IPS-18a (cell line): Measurements from ENCODE around the gene MCTP2.
A peak's percentile ranks its signal among the peaks of the same experiment; 100 is the strongest.

Experiments
- H3K27ac ChIP-seq: one replicate; pipeline ENCODE4 v1.5.1; 2013; ENCODE audit warnings: low read length
- H3K27me3 ChIP-seq: one replicate; pipeline ENCODE4 v1.6.1; 2013; ENCODE audit warnings: mild to moderate bottlenecking, low read length; ENCODE audit not compliant: control insufficient read depth, insufficient read depth
- H3K36me3 ChIP-seq: one replicate; pipeline ENCODE4 v1.6.1; 2013; ENCODE audit warnings: low read depth, low read length; ENCODE audit not compliant: control insufficient read depth
- H3K4me1 ChIP-seq: one replicate; pipeline ENCODE4 v1.6.1; 2013; ENCODE audit warnings: low read depth, low read length; ENCODE audit not compliant: control insufficient read depth
- H3K4me3 ChIP-seq: one replicate; pipeline ENCODE4 v1.5.1; 2013; ENCODE audit warnings: low read length
- H3K9ac ChIP-seq: one replicate; pipeline ENCODE4 v1.6.1; 2013; ENCODE audit warnings: mild to moderate bottlenecking, low read length, moderate library complexity
- H3K9me3 ChIP-seq: one replicate; pipeline ENCODE4 v1.6.1; 2013; ENCODE audit warnings: low read depth, low read length; ENCODE audit not compliant: control insufficient read depth

MCTP2 gene

GRCh38 chr15:94230883-94231722, at the start of gene MCTP2:
TSS of gene MCTP2 (plus strand) at chr15:94231561. CDS start at chr15:94298266, 66,705 bp downstream.
- peak within 1 kb of the TSS; percentile 19 for H3K9ac ChIP-seq
- no peak within 1 kb of the TSS for H3K27ac ChIP-seq
- no peaks in the 10 kb centered on the region for H3K36me3 ChIP-seq
- peaks cover 12% of the 10 kb centered on the region for H3K4me1 ChIP-seq
- H3K9me3 ChIP-seq: no peaks in the 10 kb centered on the region
- peak within 1 kb of the TSS; percentile 73 for H3K4me3 ChIP-seq
- H3K27me3 ChIP-seq: peaks cover 45% of the 10 kb centered on the region

DNA sequence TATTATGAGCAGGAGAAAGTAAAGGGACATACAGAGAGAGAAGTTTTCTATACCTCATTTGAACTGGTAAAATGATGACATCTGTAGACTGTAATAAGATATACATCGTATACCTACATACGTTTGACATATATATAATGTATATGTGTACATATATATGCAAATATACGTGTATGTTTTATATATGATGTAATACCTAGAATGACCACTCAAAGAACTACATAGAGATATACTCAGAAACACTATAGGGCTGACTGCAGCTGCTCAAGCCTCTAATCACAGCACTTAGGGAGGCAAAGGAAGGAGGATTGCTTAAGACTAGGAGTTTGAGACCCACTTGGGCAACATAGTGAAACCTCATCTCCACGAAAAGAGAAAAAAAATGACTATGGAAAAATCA, 48.5 kb upstream of the MCTP2 start:
- Histone ChIP-seq H3K36me3 (no peaks in the 10 kb centered on the region), H3K27me3 (no peaks in the 10 kb centered on the region), H3K4me1 (no peaks in the 10 kb centered on the region), H3K9ac (no peak overlapping the region), H3K27ac (no peak overlapping the region), H3K4me3 (no peak overlapping the region), H3K9me3 (no peaks in the 10 kb centered on the region)

GRCh38 chr15:94185547-94186236, 45.7 kb upstream of the MCTP2 start:
- Histone ChIP-seq H3K27ac (no peak overlapping the region), H3K4me3 (no peak overlapping the region), H3K4me1 (no peaks in the 10 kb centered on the region), H3K36me3 (no peaks in the 10 kb centered on the region), H3K9ac (no peak overlapping the region), H3K27me3 (no peaks in the 10 kb centered on the region), H3K9me3 (no peaks in the 10 kb centered on the region)

GRCh38 chr15:94186770-94187331, 44.5 kb upstream of the MCTP2 start:
- Histone ChIP-seq H3K4me1 (no peaks in the 10 kb centered on the region), H3K27ac (no peak overlapping the region)

DNA sequence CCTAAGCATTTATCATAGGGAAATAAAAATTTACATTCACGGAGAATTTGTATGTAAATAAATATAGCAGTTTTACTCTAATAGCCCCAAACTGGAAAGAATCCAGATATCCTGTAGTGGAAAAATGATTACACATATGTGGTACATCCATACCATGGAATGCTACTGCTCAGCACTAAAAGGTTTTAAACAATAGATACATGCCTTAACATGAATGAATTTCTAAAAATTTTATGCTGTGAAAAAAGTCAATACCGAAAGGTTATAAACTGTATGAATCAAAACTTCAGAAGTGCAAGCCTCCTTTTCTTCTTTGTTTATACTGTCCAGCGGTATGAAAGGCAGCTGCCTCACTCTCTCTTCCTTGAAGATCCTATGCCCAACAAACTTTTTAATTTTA, 37.5 kb upstream of the MCTP2 start:
- no peak overlapping the region for H3K27ac ChIP-seq
- no peaks in the 10 kb centered on the region for H3K9me3 ChIP-seq
- no peaks in the 10 kb centered on the region for H3K36me3 ChIP-seq
- H3K4me1 ChIP-seq: no peaks in the 10 kb centered on the region
- H3K9ac ChIP-seq: no peak overlapping the region
- no peak overlapping the region for H3K4me3 ChIP-seq
- no peaks in the 10 kb centered on the region for H3K27me3 ChIP-seq

More at GRCh38 chr15:94186770-94187331, 44.5 kb upstream of the MCTP2 start:
- H3K9me3 ChIP-seq: no peaks in the 10 kb centered on the region
- no peak overlapping the region for H3K9ac ChIP-seq
- H3K4me3 ChIP-seq: no peak overlapping the region
- no peaks in the 10 kb centered on the region for H3K27me3 ChIP-seq
- H3K36me3 ChIP-seq: no peaks in the 10 kb centered on the region

DNA sequence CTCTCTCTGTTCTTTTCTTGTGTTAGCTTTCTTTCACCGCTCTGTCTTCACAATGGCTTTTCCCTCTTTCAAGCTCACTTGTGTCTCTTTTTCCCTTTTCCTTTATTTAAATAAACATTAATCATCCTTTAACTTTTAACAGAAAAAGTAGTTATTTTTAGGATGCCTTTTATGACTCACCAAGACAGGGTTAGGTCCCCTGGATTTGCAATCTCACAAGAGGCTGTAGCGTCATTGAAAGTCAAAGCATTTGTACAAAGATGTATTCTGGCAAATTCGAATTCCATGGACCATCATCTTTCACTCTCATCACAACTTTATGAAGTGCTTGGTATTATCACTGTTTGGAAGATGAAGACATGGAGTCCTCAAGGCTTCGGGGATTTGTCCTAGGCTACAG, 34.8 kb upstream of the MCTP2 start:
- Histone ChIP-seq H3K9ac (no peak overlapping the region), H3K9me3 (no peaks in the 10 kb centered on the region), H3K36me3 (no peaks in the 10 kb centered on the region), H3K4me1 (no peaks in the 10 kb centered on the region), H3K4me3 (no peak overlapping the region), H3K27me3 (no peaks in the 10 kb centered on the region), H3K27ac (no peak overlapping the region)

DNA sequence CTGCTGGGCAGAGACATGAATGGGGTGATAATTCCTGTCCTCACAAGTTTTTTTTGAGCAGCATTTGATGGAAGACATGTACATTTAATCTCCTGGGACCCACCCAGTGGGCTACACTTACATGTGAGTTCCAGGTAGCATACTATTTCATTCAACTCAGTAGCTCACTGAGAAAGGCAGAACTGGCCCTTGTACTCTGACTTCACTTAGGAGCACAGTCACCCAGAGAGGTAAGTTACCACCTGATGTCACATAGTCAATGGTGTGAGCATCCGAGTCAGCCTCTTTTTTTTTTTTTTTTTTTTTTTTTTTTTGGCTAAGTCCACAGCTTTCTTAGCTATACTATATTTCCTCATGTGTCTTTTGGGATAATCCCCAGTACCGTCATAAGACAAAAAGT, 32.7 kb upstream of the MCTP2 start:
- H3K9me3 ChIP-seq: no peaks in the 10 kb centered on the region
- H3K4me1 ChIP-seq: no peaks in the 10 kb centered on the region
- no peak overlapping the region for H3K4me3 ChIP-seq
- no peak overlapping the region for H3K27ac ChIP-seq
- H3K9ac ChIP-seq: no peak overlapping the region
- H3K36me3 ChIP-seq: no peaks in the 10 kb centered on the region
- H3K27me3 ChIP-seq: no peaks in the 10 kb centered on the region

DNA sequence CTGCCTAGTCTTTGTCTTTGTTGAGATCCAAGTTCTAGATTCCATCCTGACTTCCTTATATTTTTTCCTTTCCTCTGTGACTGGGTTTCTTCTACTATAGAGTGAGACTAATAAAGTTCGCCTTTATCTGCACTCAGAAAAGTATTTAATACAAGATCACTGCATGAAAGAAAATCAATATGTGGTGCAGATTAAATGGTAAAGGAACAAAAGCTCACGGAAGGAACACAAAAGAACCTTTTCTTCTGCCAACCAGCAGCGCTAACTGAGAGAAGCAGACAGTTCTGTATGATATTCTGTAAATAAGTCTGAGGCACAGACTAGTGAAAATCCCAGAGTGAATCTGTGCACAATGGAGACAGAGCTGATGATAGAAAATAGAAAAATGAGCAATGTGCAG, 31.6 kb upstream of the MCTP2 start:
- Histone ChIP-seq H3K9ac (no peak overlapping the region), H3K4me1 (no peaks in the 10 kb centered on the region), H3K27me3 (no peaks in the 10 kb centered on the region), H3K36me3 (no peaks in the 10 kb centered on the region), H3K27ac (no peak overlapping the region), H3K9me3 (no peaks in the 10 kb centered on the region), H3K4me3 (no peak overlapping the region)

- no peak overlapping the region for H3K9ac ChIP-seq
- H3K27ac ChIP-seq: no peak overlapping the region
- H3K4me1 ChIP-seq: no peaks in the 10 kb centered on the region
- no peaks in the 10 kb centered on the region for H3K27me3 ChIP-seq
- H3K36me3 ChIP-seq: no peaks in the 10 kb centered on the region
- no peaks in the 10 kb centered on the region for H3K9me3 ChIP-seq
- H3K4me3 ChIP-seq: no peak overlapping the region
Observed at GRCh38 chr15:94203306-94203705, 28.1 kb upstream of the MCTP2 start.

GRCh38 chr15:94205366-94205765, 26.0 kb upstream of the MCTP2 start:
- H3K36me3 ChIP-seq: no peaks in the 10 kb centered on the region
- H3K4me1 ChIP-seq: no peaks in the 10 kb centered on the region
- H3K4me3 ChIP-seq: no peak overlapping the region
- H3K9me3 ChIP-seq: no peaks in the 10 kb centered on the region
- no peak overlapping the region for H3K9ac ChIP-seq
- H3K27me3 ChIP-seq: no peaks in the 10 kb centered on the region
- no peak overlapping the region for H3K27ac ChIP-seq

DNA sequence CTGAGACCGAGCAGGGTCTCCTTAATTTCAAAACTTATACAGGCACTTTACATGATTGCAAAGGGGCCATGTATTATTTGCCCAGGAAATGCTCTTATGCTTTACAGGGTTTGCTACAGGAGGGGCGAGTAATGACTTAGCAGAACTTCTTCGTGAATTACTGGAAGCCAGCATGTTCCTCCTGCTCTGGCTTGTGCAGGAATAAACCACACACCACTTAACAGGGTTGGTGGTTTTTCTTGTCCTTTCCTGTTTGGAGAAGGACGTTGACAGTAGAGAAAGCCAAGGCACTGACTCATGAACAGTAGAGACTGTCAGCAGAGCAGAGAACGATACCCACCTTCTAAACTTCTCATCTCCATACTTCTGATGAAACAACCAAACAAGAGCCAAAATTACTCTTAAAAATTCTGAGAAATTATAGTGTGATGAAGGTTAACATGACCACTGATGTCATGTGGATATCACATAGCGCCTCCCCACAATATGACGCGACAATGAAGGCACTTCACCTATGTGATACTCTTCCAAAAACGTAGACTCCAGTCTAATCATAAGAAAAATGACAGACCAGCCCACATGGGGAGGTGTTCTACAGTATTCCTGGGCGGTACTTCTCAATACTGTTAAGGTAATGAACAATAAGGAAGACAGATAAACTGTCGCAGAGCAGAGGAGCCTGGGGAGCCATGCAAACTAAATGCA, 24.7 kb upstream of the MCTP2 start:
- Histone ChIP-seq H3K4me1 (no peaks in the 10 kb centered on the region), H3K27ac (no peak overlapping the region), H3K9me3 (no peaks in the 10 kb centered on the region), H3K4me3 (no peak overlapping the region), H3K36me3 (no peaks in the 10 kb centered on the region), H3K9ac (no peak overlapping the region), H3K27me3 (no peaks in the 10 kb centered on the region)
